ENCODE measurements around the gene NMT2.

- TF ChIP-seq POLR2A (IDR thresholded peaks at IDR 0.05; ENCODE audit: low read depth, low read length) (no peak), TAF1 (IDR thresholded peaks at IDR 0.05; ENCODE audit: borderline replicate concordance, low read depth, low read length) (no peak)
Measured at GRCh38 chr10:15124190-15124589, 44.3 kb downstream of the NMT2 start.
